PC-9 (cell line): ENCODE results near the gene PSMC4. TPM values are rescaled to one million over a fixed set of nuclear protein-coding genes. Genes with fewer than 3 reads are reported as not detected.

Experiments
- BruUV-seq: library from RNA; stranded (reverse); fragments of 400-500 nt; replicated peaks from 2 replicates; lab custom pipeline; 2021; lab: Mats Ljungman, UMichigan
- CTCF ChIA-PET: fragments of 300-600 bp; sonication (Branson Sonifier 250); formaldehyde crosslinking; loops from one replicate; lab custom pipeline; 2022; ENCODE audit warnings: antibody characterized with exemption; lab: Charles Lee
- POLR2A ChIA-PET: fragments of 300-600 bp; sonication (Branson Sonifier 250); formaldehyde crosslinking; loops from one replicate; lab custom pipeline; 2022; ENCODE audit warnings: antibody characterized with exemption; ENCODE audit not compliant: unreplicated experiment; lab: Charles Lee
- DNase-seq, 2 experiments: peaks; one replicate each; pipeline versions ENCODE4 v3.0.0 to v3.0.0-alpha.2; 2015 to 2022; ENCODE audit warnings: mixed read lengths in 1 of 2
- H2AFZ ChIP-seq: fragments of 200-600 bp; sonication (generic); 2 replicates; pipeline ENCODE4 v1.8.1; 2017; ENCODE audit warnings: antibody characterized with exemption
- H3F3A ChIP-seq: fragments of 200-600 bp; sonication (generic); 2 replicates; pipeline ENCODE4 v1.8.1; 2017; ENCODE audit warnings: antibody characterized with exemption, mild to moderate bottlenecking, low read depth; ENCODE audit not compliant: insufficient read depth
- H3K27ac ChIP-seq: fragments of 200-600 bp; sonication (generic); 2 replicates; pipeline ENCODE4 v1.6.1; 2016; ENCODE audit warnings: mixed run types
- H3K27me3 ChIP-seq: fragments of 200-600 bp; sonication (generic); 2 replicates; pipeline ENCODE4 v1.6.1; 2016; ENCODE audit warnings: low read depth, mixed run types; ENCODE audit not compliant: insufficient read depth
- H3K36me3 ChIP-seq: fragments of 200-600 bp; sonication (generic); 2 replicates; pipeline ENCODE4 v1.6.1; 2016; ENCODE audit warnings: low read depth, mixed run types
- H3K4me1 ChIP-seq: fragments of 200-600 bp; sonication (generic); replicated peaks from 2 replicates; pipeline ENCODE4 v1.6.1; 2016; ENCODE audit warnings: mixed run types; ENCODE audit not compliant: insufficient read depth
- H3K4me2 ChIP-seq: fragments of 200-600 bp; sonication (generic); 2 replicates; pipeline ENCODE4 v1.6.1; 2017; ENCODE audit warnings: mixed run types
- H3K4me3 ChIP-seq: fragments of 200-600 bp; sonication (generic); 2 replicates; pipeline ENCODE4 v1.6.1; 2016; ENCODE audit warnings: mixed run types
- H3K79me2 ChIP-seq: fragments of 200-600 bp; sonication (generic); 2 replicates; pipeline ENCODE4 v1.6.1; 2017; ENCODE audit warnings: low read depth, mixed run types
- H3K9me2 ChIP-seq: fragments of 200-600 bp; sonication (generic); 2 replicates; pipeline ENCODE4 v1.8.1; 2017; ENCODE audit warnings: mild to moderate bottlenecking; ENCODE audit not compliant: insufficient read depth
- H3K9me3 ChIP-seq: fragments of 200-600 bp; sonication (generic); 2 replicates; pipeline ENCODE4 v1.8.1; 2016; ENCODE audit warnings: low read depth; ENCODE audit not compliant: insufficient read depth
- H4K20me1 ChIP-seq: fragments of 200-600 bp; sonication (generic); 2 replicates; pipeline ENCODE4 v1.8.1; 2017; ENCODE audit not compliant: insufficient read depth
- EZH2 ChIP-seq: fragments of 200-600 bp; sonication (generic); IDR thresholded peaks from 2 replicates; pipeline ENCODE4 v1.8.0; 2017; ENCODE audit warnings: antibody characterized with exemption, low read depth
- intact Hi-C: fragments of 100-400 bp; cut with micrococcal nuclease; formaldehyde crosslinking; loops from one replicate; pipeline ENCODE4 v1.10.0; 2022; ENCODE audit not compliant: unreplicated experiment
- total RNA-seq: library from RNA; stranded (reverse); gene quantifications from 2 replicates; pipeline ENCODE4 v1.2.3, GENCODE V29; 2021
- TF ChIP-seq, protein P1 (sequence below): fragments of 200-600 bp; sonication (generic); conservative IDR thresholded peaks from 2 replicates; pipeline ENCODE4 v1.6.1; 2017; ENCODE audit warnings: mixed run types, antibody characterized with exemption, mild to moderate bottlenecking, moderate library complexity

The PSMC4 gene
- total RNA-seq, 1 experiment from 2014 or later, result 110 TPM

DNA sequence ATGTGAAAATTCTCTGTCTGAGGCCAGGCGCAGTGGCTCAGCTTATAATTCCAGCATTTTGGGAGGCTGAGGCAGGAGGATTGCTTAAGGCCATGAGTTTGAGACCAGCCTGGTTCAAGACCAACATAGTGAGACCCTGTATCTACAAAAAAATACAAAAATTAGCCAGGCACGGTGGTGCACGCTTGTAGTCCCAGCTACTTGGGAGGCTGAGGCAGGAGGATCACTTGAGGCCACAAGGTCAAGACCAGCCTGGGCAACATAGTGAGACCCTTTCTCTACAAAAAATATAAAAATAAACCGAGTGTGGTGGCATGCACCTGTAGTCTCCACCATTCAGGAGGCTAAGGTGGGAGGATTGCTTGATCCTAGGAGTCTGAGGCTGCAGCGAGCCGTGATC is 34.3 kb upstream of the PSMC4 start:
- Histone ChIP-seq H3K9me2 (no peaks in the 10 kb centered on the region), H3K27ac (no peak overlapping the region), H3K4me3 (no peak overlapping the region), H3K79me2 (no peaks in the 10 kb centered on the region), H3K9me3 (peaks cover 6% of the 10 kb centered on the region; the same call in 1 of the 2 replicates), H4K20me1 (no peaks in the 10 kb centered on the region), H3K4me2 (no peak overlapping the region), H2AFZ (no peak overlapping the region), H3K27me3 (no peaks in the 10 kb centered on the region), H3K4me1 (peaks cover 12% of the 10 kb centered on the region), H3K36me3 (no peaks in the 10 kb centered on the region), H3F3A (peaks cover 4% of the 10 kb centered on the region; the same call in 1 of the 2 replicates)
- TF ChIP-seq, protein P1, sequence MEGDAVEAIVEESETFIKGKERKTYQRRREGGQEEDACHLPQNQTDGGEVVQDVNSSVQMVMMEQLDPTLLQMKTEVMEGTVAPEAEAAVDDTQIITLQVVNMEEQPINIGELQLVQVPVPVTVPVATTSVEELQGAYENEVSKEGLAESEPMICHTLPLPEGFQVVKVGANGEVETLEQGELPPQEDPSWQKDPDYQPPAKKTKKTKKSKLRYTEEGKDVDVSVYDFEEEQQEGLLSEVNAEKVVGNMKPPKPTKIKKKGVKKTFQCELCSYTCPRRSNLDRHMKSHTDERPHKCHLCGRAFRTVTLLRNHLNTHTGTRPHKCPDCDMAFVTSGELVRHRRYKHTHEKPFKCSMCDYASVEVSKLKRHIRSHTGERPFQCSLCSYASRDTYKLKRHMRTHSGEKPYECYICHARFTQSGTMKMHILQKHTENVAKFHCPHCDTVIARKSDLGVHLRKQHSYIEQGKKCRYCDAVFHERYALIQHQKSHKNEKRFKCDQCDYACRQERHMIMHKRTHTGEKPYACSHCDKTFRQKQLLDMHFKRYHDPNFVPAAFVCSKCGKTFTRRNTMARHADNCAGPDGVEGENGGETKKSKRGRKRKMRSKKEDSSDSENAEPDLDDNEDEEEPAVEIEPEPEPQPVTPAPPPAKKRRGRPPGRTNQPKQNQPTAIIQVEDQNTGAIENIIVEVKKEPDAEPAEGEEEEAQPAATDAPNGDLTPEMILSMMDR, result no peak
- no peak for TF ChIP-seq EZH2
- CTCF ChIA-PET, result no interaction called here
- BruUV-seq, result no TSS peak
- DNase-seq, result no peak
- POLR2A ChIA-PET, result no interaction called here
- intact Hi-C loops, result no loop called here

DNA sequence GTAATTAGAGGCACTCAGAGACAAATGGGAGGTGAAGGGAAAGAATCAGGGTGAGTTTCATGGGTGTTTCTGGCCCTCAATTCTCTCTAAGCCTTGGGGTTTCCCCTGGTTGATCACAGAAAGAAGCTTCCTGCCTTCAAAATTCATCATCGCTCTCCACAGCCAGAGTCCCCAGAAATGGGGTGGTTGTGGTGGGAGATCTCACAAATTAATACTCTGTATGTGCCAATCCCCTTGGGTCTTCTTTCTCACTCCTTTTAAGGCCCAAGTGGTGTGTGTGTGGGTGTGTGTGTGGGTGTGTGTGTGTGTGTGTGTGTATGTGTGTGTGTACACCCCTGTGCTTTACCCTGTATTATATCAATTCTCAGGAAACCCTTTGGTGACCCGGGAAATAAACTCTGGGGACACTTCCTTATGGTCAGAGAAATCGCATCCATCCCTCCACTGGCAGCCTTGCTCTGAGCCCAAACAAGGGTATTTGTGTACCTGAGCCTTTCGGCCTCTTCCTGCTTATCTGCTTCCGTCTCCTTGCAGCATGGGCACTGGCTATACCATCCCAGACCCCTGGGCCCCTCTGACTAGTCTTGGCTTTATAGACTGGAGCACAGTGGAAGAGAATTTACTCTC is 33.8 kb upstream of the PSMC4 start:
- POLR2A ChIA-PET, result interaction anchor here (0.6 kb wide), 1 partner anchor 595 kb away, joined by 7 read pairs; no protein-coding TSS in a partner anchor
- no peak overlapping the region for H3K4me3 ChIP-seq
- H3K79me2 ChIP-seq, result no peaks in the 10 kb centered on the region
- H3K9me2 ChIP-seq, result no peaks in the 10 kb centered on the region
- peaks cover 6% of the 10 kb centered on the region; the same call in 1 of the 2 replicates for H3F3A ChIP-seq
- intact Hi-C loops, result no loop called here
- H3K9me3 ChIP-seq, result peaks cover 6% of the 10 kb centered on the region; the same call in 1 of the 2 replicates
- BruUV-seq, result no TSS peak
- no peak overlapping the region for H2AFZ ChIP-seq
- CTCF ChIA-PET, result no interaction called here
- no peaks in the 10 kb centered on the region for H3K36me3 ChIP-seq
- peaks cover 18% of the 10 kb centered on the region for H3K4me1 ChIP-seq
- DNase-seq, result no peak
- no peaks in the 10 kb centered on the region for H4K20me1 ChIP-seq
- TF ChIP-seq EZH2, result no peak
- TF ChIP-seq, protein P1, result no peak
- H3K4me2 ChIP-seq, result no peak overlapping the region
- no peaks in the 10 kb centered on the region for H3K27me3 ChIP-seq
- no peak overlapping the region for H3K27ac ChIP-seq

DNA sequence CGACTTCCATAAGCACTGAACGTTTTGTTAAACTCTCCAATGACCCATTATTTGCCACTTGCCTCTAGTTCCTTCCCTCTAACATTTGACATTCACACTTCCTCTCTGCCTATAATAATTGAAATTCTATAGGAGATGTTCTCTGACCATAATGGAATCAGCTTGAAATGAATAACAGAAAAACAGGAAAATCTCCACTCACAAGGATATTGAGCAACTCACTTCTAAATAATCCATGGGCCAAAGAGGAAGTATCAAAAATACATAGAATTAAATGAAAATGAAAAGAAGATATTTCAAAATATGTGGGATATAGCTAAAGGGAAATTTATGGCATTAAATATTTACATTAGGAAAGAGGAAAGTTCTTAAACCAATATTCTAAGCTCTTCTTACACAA is 33.2 kb upstream of the PSMC4 start:
- TF ChIP-seq EZH2, result no peak
- TF ChIP-seq, protein P1, result no peak
- Histone ChIP-seq H3K9me3 (peaks cover 6% of the 10 kb centered on the region; the same call in 1 of the 2 replicates), H3K79me2 (no peaks in the 10 kb centered on the region), H4K20me1 (no peaks in the 10 kb centered on the region), H3K4me2 (no peak overlapping the region), H3K4me3 (no peak overlapping the region), H3K9me2 (no peaks in the 10 kb centered on the region), H2AFZ (no peak overlapping the region), H3K4me1 (peaks cover 24% of the 10 kb centered on the region), H3K36me3 (no peaks in the 10 kb centered on the region), H3K27me3 (no peaks in the 10 kb centered on the region), H3K27ac (no peak overlapping the region), H3F3A (peaks cover 6% of the 10 kb centered on the region; the same call in 1 of the 2 replicates)
- BruUV-seq, result no TSS peak
- ChIA-PET CTCF (no interaction called here), POLR2A (interaction anchor here (0.6 kb wide), 1 partner anchor 594 kb away, joined by 7 read pairs; no protein-coding TSS in a partner anchor)
- intact Hi-C loops, result no loop called here
- no peak for DNase-seq
